Right lobe of liver (tissue), 6 donors: ENCODE data around the gene C19orf44. TPM values are rescaled to one million over a fixed set of nuclear protein-coding genes. Genes with fewer than 3 reads are reported as not detected.

Source experiments
- ATAC-seq, 4 donors: fragments of 200-7000 bp; cut with Tn5 transposase; one replicate each; pipeline ENCODE4 v1.9.1; 2020; ENCODE audit warnings: mild to moderate bottlenecking in 4 of 4, moderate library complexity in 4 of 4
- DNase-seq, 3 donors: peaks; one replicate each; pipeline ENCODE4 v3.0.0-alpha.2; 2020
- H3K27ac ChIP-seq, 3 donors: fragments of 200-600 bp; one replicate each; pipeline ENCODE4 v1.8.0; 2022
- H3K27me3 ChIP-seq, 2 donors: fragments of 200-600 bp; one replicate each; pipeline ENCODE4 v1.8.0; 2022
- H3K36me3 ChIP-seq, 4 donors: fragments of 200-600 bp; sonication (generic) in 1 of 4; one replicate each; pipeline versions ENCODE4 v1.5.1 to v1.8.0; 2017 to 2022; ENCODE audit warnings: control low read depth in 1 of 4
- H3K4me1 ChIP-seq, 4 donors: fragments of 200-600 bp; sonication (generic) in 1 of 4; one replicate each; pipeline versions ENCODE4 v1.5.1 to v1.8.0; 2017 to 2022; ENCODE audit warnings: control low read depth in 1 of 4
- H3K4me3 ChIP-seq, 3 donors: fragments of 200-600 bp; one replicate each; pipeline ENCODE4 v1.8.0; 2022
- H3K9me3 ChIP-seq, 4 donors: fragments of 200-600 bp; sonication (generic) in 1 of 4; one replicate each; pipeline versions ENCODE4 v1.5.1 to v1.8.0; 2017 to 2022; ENCODE audit warnings: control low read depth in 1 of 4
- CTCF ChIP-seq, 4 donors: fragments of 200-600 bp in 3 of 4; fragments of 450-650 bp in 1 of 4; IDR thresholded peaks; one replicate each; pipeline versions ENCODE4 v1.5.1 to v1.8.0; 2016 to 2022; ENCODE audit warnings: antibody characterized with exemption in 4 of 4, mild to moderate bottlenecking in 2 of 4
- POLR2A ChIP-seq: fragments of 450-650 bp; IDR thresholded peaks from one replicate; pipeline ENCODE4 v1.6.1; 2017; ENCODE audit warnings: antibody characterized with exemption, mild to moderate bottlenecking
- WGBS: methylation state at CpG from one replicate; pipeline ENCODE4 v1.1.6; 2018; ENCODE audit warnings: low coverage, low lambda C conversion rate; ENCODE audit not compliant: insufficient coverage; ENCODE audit errors: missing lambda C conversion rate; 5-methylcytosine and 5-hydroxymethylcytosine counted together
- intact Hi-C, 2 donors: fragments of 100-400 bp; cut with DNase I; formaldehyde crosslinking; loops; one replicate each; pipeline versions ENCODE4 v1.11.2 to v1.14.1; 2022
- small RNA-seq, 2 experiments: library from RNA; depleted of rRNA; stranded (forward); fragments of <200 nt; gene quantifications; one replicate each; pipeline ENCODE3, GENCODE V24; 2016
- total RNA-seq, 6 experiments: library from RNA; depleted of rRNA in 2 of 6; stranded (reverse); fragments of >200 nt in 2 of 6; fragmentation: NEBNext Ultra II Directional in 3 of 6; extraction: Animal tissue kit (Norgen Biotek cat#: 25700) in 3 of 6; gene quantifications; one replicate each; pipeline versions ENCODE4 v1.1.0 to v1.2.4, GENCODE V29; 2016 to 2023
- donor health status: DM: no; HTN: yes; CAD: no.
- donor health status: DM: no; HTN: no; CAD: no.
- donor health status: DM: no; HTN: no; CAD: no.
- donor health status: DM: no; HTN: yes; CAD: no.
- donor health status: DM: no; HTN: yes; CAD: no.

C19orf44 gene
- total RNA-seq, 6 experiments from 2014 or later, result 1.8 to 4.3 (median 2.5) TPM

GRCh38 chr19:16564842-16565241, 68.6 kb downstream of the C19orf44 start:
- Histone ChIP-seq H3K27me3 (no peaks in the 10 kb centered on the region), H3K36me3 (peaks cover 0 to 59% (median 31%) of the 10 kb centered on the region in 4 donors)

GRCh38 chr19:16566161-16566560, 70.0 kb downstream of the C19orf44 start:
- H3K4me1 ChIP-seq, result peaks cover 0 to 3% (median 0%) of the 10 kb centered on the region in 4 donors
- no peaks in the 10 kb centered on the region for H3K27me3 ChIP-seq
- no peak overlapping the region for H3K27ac ChIP-seq
- 34% methylated on average over 8 of the region's 10 CpGs for WGBS
- H3K4me3 ChIP-seq, result no peak overlapping the region
- ATAC-seq, result peak; percentile 46 to 61 (median 54)
- no peaks in the 10 kb centered on the region for H3K9me3 ChIP-seq
- intact Hi-C loops, result no loop called here
- no peak for DNase-seq
- H3K36me3 ChIP-seq, result peaks cover 0 to 54% (median 31%) of the 10 kb centered on the region in 4 donors
- TF ChIP-seq CTCF (IDR thresholded peaks at IDR 0.05) (no peak), POLR2A (no peak)

More at GRCh38 chr19:16564842-16565241, 68.6 kb downstream of the C19orf44 start:
- Histone ChIP-seq H3K9me3 (no peaks in the 10 kb centered on the region), H3K27ac (no peak overlapping the region), H3K4me1 (no peaks in the 10 kb centered on the region), H3K4me3 (no peak overlapping the region)
- intact Hi-C loops, result no loop called here
- ATAC-seq, result no peak
- DNase-seq, result no peak
- WGBS, result 83% methylated on average over 7 of the region's 7 CpGs
- TF ChIP-seq POLR2A (no peak), CTCF (IDR thresholded peaks at IDR 0.05) (no peak)

GRCh38 chr19:16566702-16567101, 70.5 kb downstream of the C19orf44 start:
- intact Hi-C loops, result no loop called here
- no peak for DNase-seq
- peaks cover 0 to 54% (median 31%) of the 10 kb centered on the region in 4 donors for H3K36me3 ChIP-seq
- ATAC-seq, result no peak
- H3K27ac ChIP-seq, result no peak overlapping the region
- H3K9me3 ChIP-seq, result no peaks in the 10 kb centered on the region
- no peaks in the 10 kb centered on the region for H3K27me3 ChIP-seq
- peaks cover 0 to 8% (median 0%) of the 10 kb centered on the region in 4 donors for H3K4me1 ChIP-seq
- TF ChIP-seq POLR2A, result no peak
- TF ChIP-seq CTCF (IDR thresholded peaks at IDR 0.05), result no peak
- no peak overlapping the region for H3K4me3 ChIP-seq
- WGBS, result 82% methylated on average over 5 of the region's 5 CpGs

DNA sequence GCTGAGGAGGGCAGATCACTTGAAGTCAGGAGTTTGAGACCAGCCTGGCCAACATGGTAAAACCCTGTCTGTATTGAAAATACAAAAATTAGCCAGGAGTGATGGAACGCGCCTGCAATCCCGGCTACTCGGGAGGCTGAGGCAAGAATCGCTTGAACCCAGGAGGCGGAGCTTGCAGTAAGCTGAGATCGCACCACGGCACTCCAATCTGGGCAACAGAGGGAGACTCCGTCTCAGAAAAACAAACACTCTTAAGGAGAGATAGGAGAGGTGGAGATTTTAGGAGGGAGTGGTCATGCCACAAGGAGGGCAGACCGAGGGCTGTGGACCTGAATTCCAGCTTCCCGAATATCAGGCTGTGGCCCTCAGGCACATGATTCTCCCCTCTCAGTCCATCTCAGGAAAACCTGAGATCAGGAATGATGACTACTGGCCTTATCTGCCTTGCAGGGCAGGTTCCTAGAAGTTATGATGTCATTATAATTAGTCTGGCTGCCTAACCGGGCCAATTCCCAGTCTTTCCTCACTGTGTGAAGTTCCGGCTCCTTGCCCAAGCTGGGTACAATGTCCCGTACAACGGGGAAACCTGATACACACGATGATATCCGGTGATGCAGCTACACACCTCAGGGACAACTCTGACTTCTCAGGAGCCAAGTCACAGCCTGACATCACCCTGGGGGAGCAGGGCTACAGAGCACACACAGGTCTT, 73.6 kb downstream of the C19orf44 start:
- no peak for TF ChIP-seq POLR2A
- no peak for TF ChIP-seq CTCF (IDR thresholded peaks at IDR 0.05)
- ATAC-seq (no peak), DNase-seq (no peak)
- H3K27me3 ChIP-seq, result no peaks in the 10 kb centered on the region
- no peaks in the 10 kb centered on the region for H3K9me3 ChIP-seq
- H3K4me1 ChIP-seq, result peaks cover 0 to 19% (median 9%) of the 10 kb centered on the region in 4 donors
- intact Hi-C loops, result loop anchor here in 1 of 2 donors (5.0 kb wide), 1 partner anchor 58 kb away; the partner anchor contains the start of gene MED26
- H3K27ac ChIP-seq, result no peak overlapping the region
- 95% methylated on average over 4 of the region's 17 CpGs for WGBS
- H3K4me3 ChIP-seq, result no peak overlapping the region
- H3K36me3 ChIP-seq, result peaks cover 0 to 27% (median 17%) of the 10 kb centered on the region in 4 donors

Small RNAs within 50 kb of the gene (small RNA-seq; reads per million reads assigned to genes)
- 0 reads per million in 2 experiments for gene RN7SL146P

Other genes with a start within 250 kb of the C19orf44 start
- gene KLF2, start 171.6 kb upstream of the C19orf44 start, total RNA-seq, result 10 to 100 TPM in 1 of 6 experiments, 1 to 10 TPM in 5; 3.7 to 10.1 (median 4.8) TPM
- 10 to 100 TPM in 4 of 6 experiments, 1 to 10 TPM in 2; 6.3 to 22.5 (median 13.8) TPM for gene EPS15L1, start 24.4 kb upstream of the C19orf44 start, total RNA-seq
- not detected for gene CALR3, start 227 bp upstream of the C19orf44 start, total RNA-seq
- gene CHERP, start 46.0 kb downstream of the C19orf44 start, total RNA-seq, result 10 to 100 TPM in 4 of 6 experiments, 1 to 10 TPM in 2; 6.8 to 26.2 (median 20.6) TPM
- 10 to 100 TPM; 17.2 to 27.4 (median 20.1) TPM for gene SLC35E1, start 76.0 kb downstream of the C19orf44 start, total RNA-seq
- 1 to 10 TPM; 3.4 to 5.4 (median 4.4) TPM for gene MED26, start 131.8 kb downstream of the C19orf44 start, total RNA-seq
- gene SMIM7, start 163.8 kb downstream of the C19orf44 start, total RNA-seq, result 10 to 100 TPM; 34.7 to 76.5 (median 41.2) TPM
- gene TMEM38A, start 164.7 kb downstream of the C19orf44 start, total RNA-seq, result 1 to 10 TPM; 2.7 to 8.3 (median 5.3) TPM
- gene NWD1, start 223.5 kb downstream of the C19orf44 start, total RNA-seq, result under 1 TPM in 1 of 6 experiments, not detected in 5; 0.09 TPM